Coronary artery (tissue), 2 donors: ENCODE results near the gene PPP1R17.

Source experiments
- DNase-seq: peaks from one replicate; pipeline ENCODE4 v3.0.0-alpha.2; 2017; ENCODE audit warnings: low spot score
- H3K27ac ChIP-seq, 2 donors: fragments of 200-600 bp; sonication (generic); one replicate each; pipeline ENCODE4 v1.5.1; 2016 to 2019
- H3K4me3 ChIP-seq: fragments of 200-600 bp; sonication (generic); 2 replicates; pipeline ENCODE4 v1.5.1; 2016; ENCODE audit warnings: mild to moderate bottlenecking, moderate library complexity
- TF ChIP-seq, protein P1 (sequence below): fragments of 200-600 bp; sonication (generic); IDR thresholded peaks from one replicate; pipeline ENCODE4 v1.5.1; 2019; ENCODE audit warnings: antibody characterized with exemption

Gene PPP1R17

DNA sequence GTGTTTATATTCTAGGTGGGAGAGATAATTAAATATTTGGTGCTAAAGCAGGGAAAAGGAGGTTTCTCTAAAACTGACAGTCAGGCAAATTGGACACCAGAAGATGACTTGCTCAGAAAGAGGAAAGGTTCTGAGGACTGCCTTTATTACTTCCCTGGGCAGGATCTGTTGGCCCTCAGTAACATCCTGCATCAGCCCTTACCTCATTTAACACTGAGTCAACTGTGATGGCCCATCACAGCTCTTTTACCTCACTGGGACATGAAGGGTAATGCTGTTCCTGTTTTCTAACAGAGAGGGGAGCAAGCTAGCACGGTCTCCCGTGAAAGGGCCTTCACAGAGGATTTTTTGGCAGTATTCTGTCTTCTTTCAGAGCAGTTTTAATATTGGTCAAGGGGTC, 12.0 kb downstream of the PPP1R17 start:
- Histone ChIP-seq H3K27ac (no peak overlapping the region), H3K4me3 (no peak overlapping the region)
- TF ChIP-seq, protein P1, sequence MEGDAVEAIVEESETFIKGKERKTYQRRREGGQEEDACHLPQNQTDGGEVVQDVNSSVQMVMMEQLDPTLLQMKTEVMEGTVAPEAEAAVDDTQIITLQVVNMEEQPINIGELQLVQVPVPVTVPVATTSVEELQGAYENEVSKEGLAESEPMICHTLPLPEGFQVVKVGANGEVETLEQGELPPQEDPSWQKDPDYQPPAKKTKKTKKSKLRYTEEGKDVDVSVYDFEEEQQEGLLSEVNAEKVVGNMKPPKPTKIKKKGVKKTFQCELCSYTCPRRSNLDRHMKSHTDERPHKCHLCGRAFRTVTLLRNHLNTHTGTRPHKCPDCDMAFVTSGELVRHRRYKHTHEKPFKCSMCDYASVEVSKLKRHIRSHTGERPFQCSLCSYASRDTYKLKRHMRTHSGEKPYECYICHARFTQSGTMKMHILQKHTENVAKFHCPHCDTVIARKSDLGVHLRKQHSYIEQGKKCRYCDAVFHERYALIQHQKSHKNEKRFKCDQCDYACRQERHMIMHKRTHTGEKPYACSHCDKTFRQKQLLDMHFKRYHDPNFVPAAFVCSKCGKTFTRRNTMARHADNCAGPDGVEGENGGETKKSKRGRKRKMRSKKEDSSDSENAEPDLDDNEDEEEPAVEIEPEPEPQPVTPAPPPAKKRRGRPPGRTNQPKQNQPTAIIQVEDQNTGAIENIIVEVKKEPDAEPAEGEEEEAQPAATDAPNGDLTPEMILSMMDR, result no peak
- DNase-seq, result no peak

GRCh38 chr7:31702354-31702753, 15.3 kb downstream of the PPP1R17 start:
- Histone ChIP-seq H3K4me3 (no peak overlapping the region), H3K27ac (no peak overlapping the region)
- DNase-seq, result no peak
- TF ChIP-seq, protein P1, result no peak

- H3K27ac ChIP-seq, result no peak overlapping the region
- no peak for DNase-seq
- H3K4me3 ChIP-seq, result no peak overlapping the region
- TF ChIP-seq, protein P1, result no peak
Observed at GRCh38 chr7:31705377-31705776, 18.4 kb downstream of the PPP1R17 start.

GRCh38 chr7:31707089-31707488, 20.1 kb downstream of the PPP1R17 start:
- Histone ChIP-seq H3K4me3 (no peak overlapping the region), H3K27ac (no peak overlapping the region)
- DNase-seq, result no peak
- TF ChIP-seq, protein P1, result no peak

DNA sequence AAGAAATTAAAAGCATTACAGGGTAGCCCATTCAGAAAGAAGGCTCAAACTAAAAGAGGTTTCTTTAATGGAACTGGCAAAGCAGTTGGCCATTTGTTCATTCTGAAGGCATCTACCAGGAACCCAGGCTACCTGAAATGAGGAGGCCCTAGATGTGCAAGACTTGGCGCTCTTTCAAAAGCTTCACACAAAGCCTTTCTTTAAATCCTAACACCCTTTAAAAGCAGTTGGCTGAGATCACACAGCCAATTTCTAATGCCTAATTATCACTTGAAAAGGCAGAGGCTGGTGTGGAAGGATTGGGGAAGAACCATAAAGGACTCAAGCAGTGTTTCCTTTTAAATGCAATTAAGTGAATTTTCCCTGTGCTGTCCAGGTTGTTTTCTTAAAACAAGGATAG, 23.2 kb downstream of the PPP1R17 start:
- DNase-seq, result no peak
- no peak overlapping the region for H3K4me3 ChIP-seq
- TF ChIP-seq, protein P1, result no peak
- H3K27ac ChIP-seq, result no peak overlapping the region

- no peak overlapping the region for H3K4me3 ChIP-seq
- no peak overlapping the region for H3K27ac ChIP-seq
- TF ChIP-seq, protein P1, result no peak
- DNase-seq, result no peak
Observed at GRCh38 chr7:31716355-31716754, 29.3 kb downstream of the PPP1R17 start.

GRCh38 chr7:31720366-31720765, 33.4 kb downstream of the PPP1R17 start:
- TF ChIP-seq, protein P1, result no peak
- H3K27ac ChIP-seq, result no peak overlapping the region
- no peak overlapping the region for H3K4me3 ChIP-seq
- no peak for DNase-seq
